Prostate gland (tissue), 2 donors: Measurements from ENCODE around the gene KRTAP9-7.

Experiments used
- POLR2A ChIP-seq: fragments of 450-650 bp; IDR thresholded peaks from one replicate; pipeline ENCODE4 v1.6.1; 2016; ENCODE audit warnings: antibody characterized with exemption, mild to moderate bottlenecking
- POLR2AphosphoS5 ChIP-seq: sonication (generic); formaldehyde crosslinking; IDR thresholded peaks from one replicate; pipeline ENCODE4 v1.6.1; 2017; ENCODE audit warnings: antibody characterized with exemption
- TF ChIP-seq, protein P1 (sequence below), 4 experiments: fragments of 200-600 bp in 2 of 4; fragments of 450-650 bp in 2 of 4; sonication (generic) in 2 of 4; IDR thresholded peaks; 1 replicate in 3 of 4; 2 replicates in 1 of 4; pipeline ENCODE4 v1.5.1; 2016 to 2019; ENCODE audit warnings: antibody characterized with exemption in 4 of 4, mild to moderate bottlenecking in 2 of 4, moderate library complexity in 2 of 4

- TF ChIP-seq, protein P1, sequence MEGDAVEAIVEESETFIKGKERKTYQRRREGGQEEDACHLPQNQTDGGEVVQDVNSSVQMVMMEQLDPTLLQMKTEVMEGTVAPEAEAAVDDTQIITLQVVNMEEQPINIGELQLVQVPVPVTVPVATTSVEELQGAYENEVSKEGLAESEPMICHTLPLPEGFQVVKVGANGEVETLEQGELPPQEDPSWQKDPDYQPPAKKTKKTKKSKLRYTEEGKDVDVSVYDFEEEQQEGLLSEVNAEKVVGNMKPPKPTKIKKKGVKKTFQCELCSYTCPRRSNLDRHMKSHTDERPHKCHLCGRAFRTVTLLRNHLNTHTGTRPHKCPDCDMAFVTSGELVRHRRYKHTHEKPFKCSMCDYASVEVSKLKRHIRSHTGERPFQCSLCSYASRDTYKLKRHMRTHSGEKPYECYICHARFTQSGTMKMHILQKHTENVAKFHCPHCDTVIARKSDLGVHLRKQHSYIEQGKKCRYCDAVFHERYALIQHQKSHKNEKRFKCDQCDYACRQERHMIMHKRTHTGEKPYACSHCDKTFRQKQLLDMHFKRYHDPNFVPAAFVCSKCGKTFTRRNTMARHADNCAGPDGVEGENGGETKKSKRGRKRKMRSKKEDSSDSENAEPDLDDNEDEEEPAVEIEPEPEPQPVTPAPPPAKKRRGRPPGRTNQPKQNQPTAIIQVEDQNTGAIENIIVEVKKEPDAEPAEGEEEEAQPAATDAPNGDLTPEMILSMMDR (IDR thresholded peaks at IDR 0.05) = no peak
- TF ChIP-seq POLR2A (no peak), POLR2AphosphoS5 (no peak)
Observed at GRCh38 chr17:41271858-41272257, 3.6 kb upstream of the KRTAP9-7 start.
